Smooth muscle cell (in vitro differentiated cells): Measurements from ENCODE around the gene IFIT5. TPM values are rescaled to one million over a fixed set of nuclear protein-coding genes. Genes with fewer than 3 reads are reported as not detected.

Experiments
- DNase-seq: peaks from one replicate; lab custom pipeline; 2025; ENCODE audit not compliant: unreplicated experiment; lab: John Stamatoyannopoulos, UW
- H2AFZ ChIP-seq: fragments of 200-600 bp; sonication (generic); 2 replicates; pipeline ENCODE4 v1.6.0; 2016; ENCODE audit warnings: antibody characterized with exemption, low read depth, mild to moderate bottlenecking
- H3F3A ChIP-seq: fragments of 200-600 bp; sonication (generic); 2 replicates; pipeline ENCODE4 v1.6.0; 2017; ENCODE audit warnings: antibody characterized with exemption, low read depth
- H3K27ac ChIP-seq: fragments of 200-600 bp; sonication (generic); 2 replicates; pipeline ENCODE4 v1.5.1; 2016; ENCODE audit warnings: low read depth, mild to moderate bottlenecking
- H3K27me3 ChIP-seq: fragments of 200-600 bp; sonication (generic); 2 replicates; pipeline ENCODE4 v1.6.1; 2016; ENCODE audit warnings: low read depth, mild to moderate bottlenecking
- H3K36me3 ChIP-seq: fragments of 200-600 bp; sonication (generic); 2 replicates; pipeline ENCODE4 v1.5.1; 2016; ENCODE audit warnings: low read depth
- H3K4me1 ChIP-seq: fragments of 200-600 bp; sonication (generic); 2 replicates; pipeline ENCODE4 v1.5.1; 2016; ENCODE audit warnings: low read depth
- H3K4me2 ChIP-seq: fragments of 200-600 bp; sonication (generic); 2 replicates; pipeline ENCODE4 v1.6.0; 2016; ENCODE audit warnings: mild to moderate bottlenecking
- H3K4me3 ChIP-seq: fragments of 200-600 bp; sonication (generic); 2 replicates; pipeline ENCODE4 v1.5.1; 2016; ENCODE audit warnings: mild to moderate bottlenecking
- H3K79me2 ChIP-seq: fragments of 200-600 bp; sonication (generic); 2 replicates; pipeline ENCODE4 v1.6.0; 2016; ENCODE audit warnings: low read depth, mild to moderate bottlenecking
- H3K9ac ChIP-seq: fragments of 200-600 bp; sonication (generic); 2 replicates; pipeline ENCODE4 v1.6.0; 2016; ENCODE audit warnings: low read depth
- H3K9me3 ChIP-seq: fragments of 200-600 bp; sonication (generic); replicated peaks from 2 replicates; pipeline ENCODE4 v1.5.1; 2016; ENCODE audit warnings: low read depth
- H4K20me1 ChIP-seq: fragments of 200-600 bp; sonication (generic); 2 replicates; pipeline ENCODE4 v1.6.0; 2016; ENCODE audit warnings: low read depth
- WGBS: methylation state at CpG from one replicate; pipeline ENCODE4 v1.1.7; 2016; ENCODE audit warnings: low lambda C conversion rate; 5-methylcytosine and 5-hydroxymethylcytosine counted together
- polyA plus RNA-seq: library from polyadenylated mRNA; unstranded; fragments of >200 nt; fragmentation: Nextera tagmentation; extraction: Ambion mirVana; gene quantifications from 2 replicates; pipeline ENCODE4 v1.2.1, GENCODE V29; 2016
- total RNA-seq: library from RNA; depleted of rRNA; stranded (reverse); fragments of >200 nt; gene quantifications from 2 replicates; pipeline ENCODE4 v1.2.3, GENCODE V29; 2014
- TF ChIP-seq, protein P1 (sequence below): fragments of 200-600 bp; sonication (generic); IDR thresholded peaks from 2 replicates; pipeline ENCODE4 v1.5.1; 2017; ENCODE audit warnings: borderline replicate concordance, mild to moderate bottlenecking, antibody characterized with exemption; ENCODE audit not compliant: insufficient read depth, poor library complexity, severe bottlenecking

The IFIT5 gene
- total and polyA plus RNA-seq, 2 experiments from 2014 or later, result 4.9 to 7.7 TPM

DNA sequence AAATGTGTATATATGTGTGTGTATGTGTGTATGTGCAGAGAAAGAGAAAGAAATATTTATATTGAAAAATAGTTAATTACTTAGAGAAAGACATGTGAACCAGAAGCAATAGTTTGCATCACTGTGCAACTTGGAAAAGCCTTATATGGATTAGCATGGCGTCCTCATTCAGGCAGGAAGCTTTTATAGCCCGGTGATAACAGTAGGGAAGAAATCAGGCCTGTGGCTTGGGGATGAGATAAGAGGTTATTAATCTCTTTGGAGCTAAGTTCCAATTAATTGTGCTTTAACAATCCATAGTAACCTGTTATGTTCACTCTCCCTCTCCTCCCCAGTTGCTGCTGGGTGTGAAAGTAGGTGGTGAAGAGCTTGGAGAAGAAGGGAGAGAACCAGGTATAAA lies 36.5 kb downstream of the IFIT5 start:
- TF ChIP-seq, protein P1, sequence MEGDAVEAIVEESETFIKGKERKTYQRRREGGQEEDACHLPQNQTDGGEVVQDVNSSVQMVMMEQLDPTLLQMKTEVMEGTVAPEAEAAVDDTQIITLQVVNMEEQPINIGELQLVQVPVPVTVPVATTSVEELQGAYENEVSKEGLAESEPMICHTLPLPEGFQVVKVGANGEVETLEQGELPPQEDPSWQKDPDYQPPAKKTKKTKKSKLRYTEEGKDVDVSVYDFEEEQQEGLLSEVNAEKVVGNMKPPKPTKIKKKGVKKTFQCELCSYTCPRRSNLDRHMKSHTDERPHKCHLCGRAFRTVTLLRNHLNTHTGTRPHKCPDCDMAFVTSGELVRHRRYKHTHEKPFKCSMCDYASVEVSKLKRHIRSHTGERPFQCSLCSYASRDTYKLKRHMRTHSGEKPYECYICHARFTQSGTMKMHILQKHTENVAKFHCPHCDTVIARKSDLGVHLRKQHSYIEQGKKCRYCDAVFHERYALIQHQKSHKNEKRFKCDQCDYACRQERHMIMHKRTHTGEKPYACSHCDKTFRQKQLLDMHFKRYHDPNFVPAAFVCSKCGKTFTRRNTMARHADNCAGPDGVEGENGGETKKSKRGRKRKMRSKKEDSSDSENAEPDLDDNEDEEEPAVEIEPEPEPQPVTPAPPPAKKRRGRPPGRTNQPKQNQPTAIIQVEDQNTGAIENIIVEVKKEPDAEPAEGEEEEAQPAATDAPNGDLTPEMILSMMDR, result no peak
- Histone ChIP-seq H3K4me2 (no peak overlapping the region), H3K4me3 (no peak overlapping the region), H3K79me2 (no peaks in the 10 kb centered on the region), H2AFZ (no peak overlapping the region), H4K20me1 (no peaks in the 10 kb centered on the region), H3K9ac (no peak overlapping the region), H3K27ac (no peak overlapping the region), H3K9me3 (no peaks in the 10 kb centered on the region), H3F3A (no peaks in the 10 kb centered on the region), H3K27me3 (no peaks in the 10 kb centered on the region), H3K36me3 (no peaks in the 10 kb centered on the region), H3K4me1 (no peaks in the 10 kb centered on the region)
- WGBS, result 34% methylated on average over 2 of the region's 2 CpGs
- DNase-seq, result no peak

DNA sequence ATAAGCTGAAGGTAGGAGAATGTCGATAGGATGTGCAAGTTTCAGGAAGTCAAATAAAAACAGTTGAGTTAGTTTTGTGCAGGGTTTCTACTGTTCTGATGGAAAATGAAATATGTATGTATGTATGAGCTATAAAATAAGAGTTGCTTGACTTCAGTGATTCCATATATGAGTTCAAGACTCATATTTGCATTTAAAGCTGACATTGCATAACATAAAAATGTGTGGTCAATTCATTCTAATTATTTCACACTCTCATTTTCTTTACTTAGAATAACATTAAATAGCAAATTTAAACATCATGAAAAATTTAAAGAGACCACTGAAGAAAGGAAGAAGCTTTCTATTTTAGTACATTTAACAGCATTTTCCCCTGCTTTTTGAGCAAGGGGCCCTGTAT lies 37.8 kb downstream of the IFIT5 start:
- 86% methylated on average over 1 of the region's 1 CpG for WGBS
- Histone ChIP-seq H3K27me3 (no peaks in the 10 kb centered on the region), H3K9ac (no peak overlapping the region), H3F3A (no peaks in the 10 kb centered on the region), H4K20me1 (no peaks in the 10 kb centered on the region), H2AFZ (no peak overlapping the region), H3K4me2 (no peak overlapping the region), H3K36me3 (no peaks in the 10 kb centered on the region), H3K79me2 (no peaks in the 10 kb centered on the region), H3K4me1 (no peaks in the 10 kb centered on the region), H3K4me3 (no peak overlapping the region), H3K9me3 (no peaks in the 10 kb centered on the region), H3K27ac (no peak overlapping the region)
- no peak for DNase-seq
- TF ChIP-seq, protein P1, result no peak

DNA sequence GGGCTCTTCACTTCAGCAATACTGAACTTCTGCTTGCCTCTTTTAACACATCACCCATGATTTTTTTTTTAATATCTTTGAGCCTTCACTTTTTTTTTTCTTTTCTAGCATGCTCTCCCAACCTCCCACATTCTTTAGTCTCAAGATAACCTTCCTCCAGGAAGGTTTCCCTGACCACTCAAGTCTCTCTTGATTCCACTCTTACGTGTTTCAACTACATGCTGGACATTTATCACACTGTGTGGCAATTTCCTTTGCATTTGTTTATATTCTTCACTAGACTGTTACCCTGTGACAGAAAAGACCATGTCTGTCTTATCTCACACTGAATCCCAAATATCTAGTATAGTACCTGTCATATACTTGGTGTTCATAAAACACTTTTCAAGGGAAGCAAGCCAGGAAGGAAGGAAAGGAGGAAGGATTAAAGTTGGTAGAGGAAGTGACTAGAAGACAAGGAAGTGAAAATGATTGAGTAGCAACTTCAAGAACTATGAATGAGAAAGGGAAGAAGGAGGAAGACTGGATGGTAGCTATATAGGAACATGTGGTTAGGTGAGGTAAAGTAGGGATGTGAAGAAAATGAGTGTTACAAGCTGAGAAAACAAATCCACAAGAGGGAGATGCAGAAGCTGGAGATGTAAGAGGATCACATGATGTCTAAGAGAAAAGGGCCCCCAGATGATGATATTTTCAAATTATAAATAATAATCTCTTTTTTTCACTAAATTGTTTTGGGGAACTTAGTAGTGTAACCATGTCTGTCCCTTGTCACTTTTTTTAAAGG lies 40.4 kb downstream of the IFIT5 start:
- H3F3A ChIP-seq, result no peaks in the 10 kb centered on the region
- no peaks in the 10 kb centered on the region for H3K79me2 ChIP-seq
- no peaks in the 10 kb centered on the region for H3K9me3 ChIP-seq
- H3K9ac ChIP-seq, result no peak overlapping the region
- TF ChIP-seq, protein P1, result no peak
- no peak overlapping the region for H3K27ac ChIP-seq
- no peaks in the 10 kb centered on the region for H3K27me3 ChIP-seq
- H3K4me1 ChIP-seq, result peaks cover 3% of the 10 kb centered on the region
- H4K20me1 ChIP-seq, result no peaks in the 10 kb centered on the region
- DNase-seq, result no peak
- no peaks in the 10 kb centered on the region for H3K36me3 ChIP-seq
- no peak overlapping the region for H3K4me3 ChIP-seq
- no peak overlapping the region for H3K4me2 ChIP-seq
- WGBS, result 47% methylated on average over 1 of the region's 1 CpG
- H2AFZ ChIP-seq, result no peak overlapping the region

DNA sequence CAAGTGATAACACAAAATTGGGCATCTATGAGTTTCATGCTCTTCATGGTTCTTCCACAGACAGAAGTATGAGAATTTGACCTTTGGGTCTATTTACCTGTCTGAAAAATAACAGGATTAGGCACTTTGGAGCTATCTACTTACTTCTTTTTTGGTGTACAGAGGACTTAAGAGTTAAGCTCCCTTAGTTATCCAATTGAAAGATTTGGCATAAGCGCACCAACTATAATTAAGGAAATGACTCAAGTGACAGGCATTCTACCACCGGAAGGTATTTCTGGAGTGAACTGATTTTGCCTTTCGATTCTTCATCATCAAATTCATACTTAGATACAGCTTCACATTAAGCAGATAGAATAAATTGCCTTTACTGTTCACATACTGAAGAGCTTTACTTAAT lies 43.9 kb downstream of the IFIT5 start:
- TF ChIP-seq, protein P1, result no peak
- Histone ChIP-seq H2AFZ (no peak overlapping the region), H3K9ac (no peak overlapping the region), H3K27ac (no peak overlapping the region), H3F3A (no peaks in the 10 kb centered on the region), H3K9me3 (no peaks in the 10 kb centered on the region), H3K27me3 (no peaks in the 10 kb centered on the region), H3K4me1 (peaks cover 3% of the 10 kb centered on the region), H3K4me3 (no peak overlapping the region), H3K4me2 (peak overlapping the region; percentile 28), H4K20me1 (no peaks in the 10 kb centered on the region), H3K79me2 (no peaks in the 10 kb centered on the region), H3K36me3 (no peaks in the 10 kb centered on the region)
- no peak for DNase-seq
- WGBS, result 46% methylated on average over 3 of the region's 3 CpGs
